Neural cell (in vitro differentiated cells): ENCODE measurements around the gene CACNA1C. TPM values are rescaled to one million over a fixed set of nuclear protein-coding genes. Genes with fewer than 3 reads are reported as not detected.

Source experiments
- H2AFZ ChIP-seq: fragments of 200-600, 300-800 bp; sonication (generic), shearing (Covaris generic); 2 replicates; pipeline ENCODE4 v1.6.0; 2014; ENCODE audit warnings: low read depth, mild to moderate bottlenecking, antibody characterized with exemption, low read length, moderate library complexity
- H3F3A ChIP-seq: fragments of 200-600 bp; shearing (Covaris generic); 2 replicates; pipeline ENCODE4 v1.6.1; 2016; ENCODE audit warnings: mild to moderate bottlenecking, moderate library complexity, mixed read lengths, antibody characterized with exemption, low read length; ENCODE audit not compliant: insufficient read depth, poor library complexity, severe bottlenecking
- H3K27ac ChIP-seq: fragments of 200-600, 300-800 bp; sonication (generic), shearing (Covaris generic); 2 replicates; pipeline ENCODE4 v1.5.1; 2014; ENCODE audit warnings: mild to moderate bottlenecking, low read length, moderate library complexity
- H3K27me3 ChIP-seq: fragments of 300-800, 200-600 bp; sonication (generic), shearing (Covaris generic); 2 replicates; pipeline ENCODE4 v1.6.0; 2014; ENCODE audit warnings: mild to moderate bottlenecking, low read depth, low read length, moderate library complexity; ENCODE audit not compliant: insufficient read depth
- H3K36me3 ChIP-seq: fragments of 300-800, 200-600 bp; sonication (generic), shearing (Covaris generic); 2 replicates; pipeline ENCODE4 v1.5.1; 2014; ENCODE audit warnings: mild to moderate bottlenecking, antibody characterized with exemption, low read length, moderate library complexity; ENCODE audit not compliant: insufficient read depth
- H3K4me2 ChIP-seq: fragments of 300-800, 200-600 bp; sonication (generic), shearing (Covaris generic); 2 replicates; pipeline ENCODE4 v1.6.0; 2014; ENCODE audit warnings: mild to moderate bottlenecking, low read length
- H3K4me3 ChIP-seq: fragments of 300-800, 200-600 bp; sonication (generic), shearing (Covaris generic); 2 replicates; pipeline ENCODE4 v1.5.1; 2014; ENCODE audit warnings: mild to moderate bottlenecking, low read length, moderate library complexity
- H3K79me2 ChIP-seq: fragments of 200-600 bp; shearing (Covaris generic); replicated peaks from 2 replicates; pipeline ENCODE4 v1.6.0; 2014; ENCODE audit warnings: mild to moderate bottlenecking, low read length, moderate library complexity; ENCODE audit not compliant: insufficient read depth
- H3K9ac ChIP-seq: fragments of 300-800, 200-600 bp; sonication (generic), shearing (Covaris generic); 2 replicates; pipeline ENCODE4 v1.6.1; 2016; ENCODE audit warnings: mild to moderate bottlenecking, low read length, mixed read lengths
- H3K9me2 ChIP-seq: fragments of 200-600 bp; shearing (Covaris generic); 2 replicates; pipeline ENCODE4 v1.6.1; 2016; ENCODE audit warnings: mild to moderate bottlenecking, low read length, mixed read lengths; ENCODE audit not compliant: insufficient read depth
- H3K9me3 ChIP-seq: fragments of 200-600, 300-800 bp; sonication (generic), shearing (Covaris generic); 2 replicates; pipeline ENCODE4 v1.6.1; 2016; ENCODE audit warnings: mild to moderate bottlenecking, mixed run types, low read length, moderate library complexity, mixed read lengths
- H4K20me1 ChIP-seq: fragments of 200-600 bp; shearing (Covaris generic); 2 replicates; pipeline ENCODE4 v1.6.1; 2016; ENCODE audit warnings: mild to moderate bottlenecking, mixed run types; ENCODE audit not compliant: insufficient read depth
- CTCF ChIP-seq: fragments of 450-650 bp; IDR thresholded peaks from 2 replicates; pipeline ENCODE4 v1.5.1; 2014; ENCODE audit warnings: antibody characterized with exemption, mild to moderate bottlenecking, moderate library complexity; ENCODE audit not compliant: poor library complexity, severe bottlenecking
- EP300 ChIP-seq: fragments of 450-650 bp; conservative IDR thresholded peaks from 2 replicates; pipeline ENCODE4 v1.6.1; 2014; ENCODE audit warnings: antibody characterized with exemption, mild to moderate bottlenecking, moderate library complexity; ENCODE audit not compliant: poor library complexity, severe bottlenecking
- EZH2 ChIP-seq: fragments of 200-600, 300-800 bp; shearing (Covaris generic), sonication (generic); IDR thresholded peaks from 2 replicates; pipeline ENCODE4 v1.6.1; 2014; ENCODE audit warnings: antibody characterized with exemption, low read length, borderline replicate concordance, mild to moderate bottlenecking; ENCODE audit not compliant: insufficient read depth, poor library complexity, severe bottlenecking
- MXI1 ChIP-seq: fragments of 450-650 bp; conservative IDR thresholded peaks from 2 replicates; pipeline ENCODE4 v1.6.1; 2014; ENCODE audit warnings: antibody characterized with exemption, mild to moderate bottlenecking; ENCODE audit not compliant: poor library complexity, severe bottlenecking
- POLR2AphosphoS5 ChIP-seq: IDR thresholded peaks from 2 replicates; pipeline ENCODE4 v1.6.1; 2012
- RAD21 ChIP-seq: fragments of 450-650 bp; conservative IDR thresholded peaks from 2 replicates; pipeline ENCODE4 v1.6.1; 2014; ENCODE audit warnings: antibody characterized with exemption, mild to moderate bottlenecking, moderate library complexity
- SMC3 ChIP-seq: fragments of 450-650 bp; conservative IDR thresholded peaks from 2 replicates; pipeline ENCODE4 v1.6.1; 2014; ENCODE audit warnings: antibody characterized with exemption, mild to moderate bottlenecking, moderate library complexity; ENCODE audit not compliant: poor library complexity
- TAF1 ChIP-seq: IDR thresholded peaks from 2 replicates; pipeline ENCODE4 v1.6.1; 2012; ENCODE audit warnings: low read depth
- polyA plus RNA-seq: library from polyadenylated mRNA; depleted of rRNA; stranded (reverse); fragments of >200 nt; gene quantifications from 2 replicates; pipeline ENCODE4 v1.2.3, GENCODE V29; 2014
- TF ChIP-seq, protein P1 (sequence below): IDR thresholded peaks from 2 replicates; pipeline ENCODE4 v1.6.1; 2012; ENCODE audit warnings: borderline replicate concordance

CACNA1C gene
- polyA plus RNA-seq, 1 donor from 2014 or later, result 9.7 TPM

- Histone ChIP-seq H3K4me2 (no peak overlapping the region), H3K9me3 (no peaks in the 10 kb centered on the region), H3K9me2 (no peaks in the 10 kb centered on the region), H2AFZ (no peak overlapping the region), H3K27me3 (no peaks in the 10 kb centered on the region), H3K4me3 (no peak overlapping the region), H3K9ac (no peak overlapping the region), H4K20me1 (no peaks in the 10 kb centered on the region), H3K79me2 (no peaks in the 10 kb centered on the region), H3K27ac (no peak overlapping the region), H3F3A (no peaks in the 10 kb centered on the region), H3K36me3 (peaks cover 8% of the 10 kb centered on the region)
- TF ChIP-seq EP300 (no peak), SMC3 (no peak), TAF1 (no peak)
- TF ChIP-seq, protein P1, sequence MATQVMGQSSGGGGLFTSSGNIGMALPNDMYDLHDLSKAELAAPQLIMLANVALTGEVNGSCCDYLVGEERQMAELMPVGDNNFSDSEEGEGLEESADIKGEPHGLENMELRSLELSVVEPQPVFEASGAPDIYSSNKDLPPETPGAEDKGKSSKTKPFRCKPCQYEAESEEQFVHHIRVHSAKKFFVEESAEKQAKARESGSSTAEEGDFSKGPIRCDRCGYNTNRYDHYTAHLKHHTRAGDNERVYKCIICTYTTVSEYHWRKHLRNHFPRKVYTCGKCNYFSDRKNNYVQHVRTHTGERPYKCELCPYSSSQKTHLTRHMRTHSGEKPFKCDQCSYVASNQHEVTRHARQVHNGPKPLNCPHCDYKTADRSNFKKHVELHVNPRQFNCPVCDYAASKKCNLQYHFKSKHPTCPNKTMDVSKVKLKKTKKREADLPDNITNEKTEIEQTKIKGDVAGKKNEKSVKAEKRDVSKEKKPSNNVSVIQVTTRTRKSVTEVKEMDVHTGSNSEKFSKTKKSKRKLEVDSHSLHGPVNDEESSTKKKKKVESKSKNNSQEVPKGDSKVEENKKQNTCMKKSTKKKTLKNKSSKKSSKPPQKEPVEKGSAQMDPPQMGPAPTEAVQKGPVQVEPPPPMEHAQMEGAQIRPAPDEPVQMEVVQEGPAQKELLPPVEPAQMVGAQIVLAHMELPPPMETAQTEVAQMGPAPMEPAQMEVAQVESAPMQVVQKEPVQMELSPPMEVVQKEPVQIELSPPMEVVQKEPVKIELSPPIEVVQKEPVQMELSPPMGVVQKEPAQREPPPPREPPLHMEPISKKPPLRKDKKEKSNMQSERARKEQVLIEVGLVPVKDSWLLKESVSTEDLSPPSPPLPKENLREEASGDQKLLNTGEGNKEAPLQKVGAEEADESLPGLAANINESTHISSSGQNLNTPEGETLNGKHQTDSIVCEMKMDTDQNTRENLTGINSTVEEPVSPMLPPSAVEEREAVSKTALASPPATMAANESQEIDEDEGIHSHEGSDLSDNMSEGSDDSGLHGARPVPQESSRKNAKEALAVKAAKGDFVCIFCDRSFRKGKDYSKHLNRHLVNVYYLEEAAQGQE, result no peak
Observed at GRCh38 chr12:2118061-2118460, 65.3 kb downstream of the CACNA1C start.

GRCh38 chr12:2118481-2119255, 65.9 kb downstream of the CACNA1C start:
- Histone ChIP-seq H3K36me3 (peaks cover 8% of the 10 kb centered on the region), H3K4me2 (no peak overlapping the region), H3F3A (no peaks in the 10 kb centered on the region), H3K9me2 (no peaks in the 10 kb centered on the region), H3K9ac (no peak overlapping the region), H3K9me3 (no peaks in the 10 kb centered on the region), H2AFZ (no peak overlapping the region), H3K27ac (no peak overlapping the region), H3K4me3 (no peak overlapping the region), H3K27me3 (no peaks in the 10 kb centered on the region), H4K20me1 (no peaks in the 10 kb centered on the region), H3K79me2 (no peaks in the 10 kb centered on the region)
- TF ChIP-seq SMC3 (no peak), EZH2 (no peak), TAF1 (no peak)

GRCh38 chr12:2119266-2119665, 66.5 kb downstream of the CACNA1C start:
- Histone ChIP-seq H3K36me3 (peaks cover 8% of the 10 kb centered on the region), H3K4me2 (no peak overlapping the region), H3K9me3 (no peaks in the 10 kb centered on the region), H3K27me3 (no peaks in the 10 kb centered on the region), H3F3A (no peaks in the 10 kb centered on the region), H3K9ac (no peak overlapping the region), H3K79me2 (no peaks in the 10 kb centered on the region), H4K20me1 (no peaks in the 10 kb centered on the region), H2AFZ (no peak overlapping the region), H3K9me2 (no peaks in the 10 kb centered on the region), H3K4me3 (no peak overlapping the region), H3K27ac (no peak overlapping the region)
- no peak for TF ChIP-seq CTCF
- no peak for TF ChIP-seq MXI1
- no peak for TF ChIP-seq TAF1
- no peak for TF ChIP-seq EZH2
- TF ChIP-seq EP300, result no peak
- no peak for TF ChIP-seq SMC3
- TF ChIP-seq POLR2AphosphoS5, result no peak
- TF ChIP-seq RAD21, result no peak
- TF ChIP-seq, protein P1, result no peak
